RWPE2 (cell line): ENCODE data around the gene SLC7A6.

ENCODE experiments used
- ATAC-seq: fragments of 200-7000 bp; cut with Tn5 transposase; 3 replicates; pipeline ENCODE4 v1.9.1; 2021; ENCODE audit warnings: low read depth
- DNase-seq: peaks from one replicate; pipeline ENCODE4 v3.0.0-alpha.2; 2020; ENCODE audit warnings: low spot score
- H3K27ac ChIP-seq: fragments of 450-650 bp; 2 replicates; pipeline ENCODE4 v1.5.1; 2017; ENCODE audit warnings: mild to moderate bottlenecking; ENCODE audit not compliant: poor library complexity, severe bottlenecking
- H3K27me3 ChIP-seq: fragments of 250-450 bp; sonication (Bioruptor Pico); 2 replicates; pipeline ENCODE4 v1.5.1; 2021; ENCODE audit warnings: mild to moderate bottlenecking, moderate library complexity; ENCODE audit not compliant: insufficient read depth, poor library complexity, severe bottlenecking
- H3K36me3 ChIP-seq: fragments of 250-450 bp; sonication (Bioruptor Pico); 2 replicates; pipeline ENCODE4 v1.5.1; 2020; ENCODE audit warnings: low read depth, mild to moderate bottlenecking, moderate library complexity
- H3K4me1 ChIP-seq: fragments of 250-450 bp; sonication (Bioruptor Pico); 2 replicates; pipeline ENCODE4 v1.5.1; 2021; ENCODE audit warnings: mild to moderate bottlenecking, moderate library complexity; ENCODE audit not compliant: insufficient read depth, poor library complexity, severe bottlenecking
- H3K4me3 ChIP-seq: fragments of 250-450 bp; sonication (Bioruptor Pico); 2 replicates; pipeline ENCODE4 v1.5.1; 2021; ENCODE audit warnings: mild to moderate bottlenecking, moderate library complexity; ENCODE audit not compliant: severe bottlenecking
- H3K9me3 ChIP-seq: fragments of 250-450 bp; sonication (Bioruptor Pico); 2 replicates; pipeline ENCODE4 v1.5.1; 2021; ENCODE audit warnings: mild to moderate bottlenecking, moderate library complexity; ENCODE audit not compliant: severe bottlenecking
- CTCF ChIP-seq: fragments of 450-650 bp; IDR thresholded peaks from one replicate; pipeline ENCODE4 v1.5.1; 2017; ENCODE audit warnings: mild to moderate bottlenecking, moderate library complexity; ENCODE audit not compliant: poor library complexity, severe bottlenecking

Gene SLC7A6

GRCh38 chr16:68297908-68298307 is 33.6 kb downstream of the SLC7A6 start:
- H3K27ac ChIP-seq: peak overlapping the region; percentile 59
- TF ChIP-seq CTCF: no peak
- peaks cover 93% of the 10 kb centered on the region for H3K36me3 ChIP-seq
- ATAC-seq (peak; percentile 51), DNase-seq (no peak)
- H3K27me3 ChIP-seq: no peaks in the 10 kb centered on the region
- peaks cover 25% of the 10 kb centered on the region for H3K4me1 ChIP-seq
- no peaks in the 10 kb centered on the region for H3K9me3 ChIP-seq
- H3K4me3 ChIP-seq: no peak overlapping the region

GRCh38 chr16:68298312-68298711 is 34.0 kb downstream of the SLC7A6 start:
- no peak overlapping the region for H3K4me3 ChIP-seq
- H3K9me3 ChIP-seq: no peaks in the 10 kb centered on the region
- DNase-seq: no peak
- H3K27ac ChIP-seq: peak overlapping the region; percentile 59
- ATAC-seq: no peak; the same call in 2 of the 3 replicates
- TF ChIP-seq CTCF: no peak
- H3K4me1 ChIP-seq: peaks cover 25% of the 10 kb centered on the region
- H3K27me3 ChIP-seq: no peaks in the 10 kb centered on the region
- H3K36me3 ChIP-seq: peaks cover 93% of the 10 kb centered on the region

GRCh38 chr16:68298907-68299561 is 34.7 kb downstream of the SLC7A6 start:
- Histone ChIP-seq H3K27me3 (no peaks in the 10 kb centered on the region), H3K4me1 (peaks cover 25% of the 10 kb centered on the region), H3K27ac (peak overlapping the region; percentile 59), H3K36me3 (peaks cover 95% of the 10 kb centered on the region), H3K4me3 (no peak overlapping the region), H3K9me3 (no peaks in the 10 kb centered on the region)
- ATAC-seq: peak; percentile 51
- DNase-seq: no peak
- TF ChIP-seq CTCF: no peak

GRCh38 chr16:68299571-68300453 is 35.5 kb downstream of the SLC7A6 start:
- peaks cover 95% of the 10 kb centered on the region for H3K36me3 ChIP-seq
- H3K9me3 ChIP-seq: no peaks in the 10 kb centered on the region
- no peak for DNase-seq
- peaks cover 25% of the 10 kb centered on the region for H3K4me1 ChIP-seq
- peak overlapping the region; percentile 59 for H3K27ac ChIP-seq
- no peaks in the 10 kb centered on the region for H3K27me3 ChIP-seq
- peak; percentile 42; the same call in 2 of the 3 replicates for ATAC-seq
- no peak overlapping the region for H3K4me3 ChIP-seq
- no peak for TF ChIP-seq CTCF
